Body of pancreas (tissue), 4 donors: ENCODE measurements around the gene TOM1L2. TPM values are rescaled to one million over a fixed set of nuclear protein-coding genes. Genes with fewer than 3 reads are reported as not detected.
A peak's percentile ranks its signal among the peaks of the same experiment; 100 is the strongest.
"Not testable (repeated sequence)": the region's sequence is repeated elsewhere in the genome, so short reads cannot be mapped to it uniquely, and the experiment has no call there.

Source experiments
- ATAC-seq: fragments of 150-250 bp; one replicate; pipeline ENCODE4 v1.9.1; 2016
- DNase-seq, 4 donors: peaks; one replicate each; pipeline ENCODE4 v3.0.0-alpha.2; 2019
- H3K27ac ChIP-seq, 4 donors: fragments of 200-600 bp; sonication (generic); 1 replicate in 3 of 4; 2 replicates in 1 of 4; pipeline versions ENCODE4 v1.5.1 to v1.6.1; 2016 to 2019; ENCODE audit warnings: mild to moderate bottlenecking in 1 of 4, mixed read lengths in 1 of 4, moderate library complexity in 1 of 4
- H3K27me3 ChIP-seq, 2 donors: fragments of 200-600 bp; sonication (generic); one replicate each; pipeline ENCODE4 v1.6.0; 2016; ENCODE audit warnings: mild to moderate bottlenecking in 1 of 2
- H3K36me3 ChIP-seq, 2 donors: fragments of 200-600 bp; sonication (generic); replicated peaks in 1 of 2; 2 replicates each; pipeline ENCODE4 v1.5.1; 2016; ENCODE audit warnings: low read depth in 2 of 2; ENCODE audit not compliant: insufficient read depth in 1 of 2
- H3K4me1 ChIP-seq: fragments of 200-600 bp; sonication (generic); one replicate; pipeline ENCODE4 v1.6.0; 2016
- H3K4me3 ChIP-seq, 2 donors: fragments of 200-600 bp; sonication (generic); 1 replicate in 1 of 2; 2 replicates in 1 of 2; pipeline ENCODE4 v1.5.1; 2016 to 2019
- H3K9me3 ChIP-seq, 3 donors: fragments of 200-600 bp; sonication (generic); 1 replicate in 2 of 3; 2 replicates in 1 of 3; pipeline ENCODE4 v1.5.1; 2016
- POLR2A ChIP-seq, 3 donors: fragments of 450-650 bp; IDR thresholded peaks; one replicate each; pipeline ENCODE4 v1.6.1; 2016; ENCODE audit warnings: antibody characterized with exemption in 3 of 3, mild to moderate bottlenecking in 2 of 3
- WGBS, 2 donors: methylation state at CpG; one replicate each; pipeline ENCODE4 v1.1.5; 2017; 5-methylcytosine and 5-hydroxymethylcytosine counted together
- intact Hi-C: fragments of 100-400 bp; cut with DNase I; formaldehyde crosslinking; loops from one replicate; pipeline ENCODE4 v1.15.1; 2023
- total RNA-seq, 2 donors: library from RNA; depleted of rRNA; stranded (reverse); fragments of >200 nt; gene quantifications; one replicate each; pipeline ENCODE4 v1.1.0, GENCODE V29; 2016
- TF ChIP-seq, protein P1 (sequence below), 7 experiments: fragments of 450-650 bp in 4 of 7; fragments of 200-600 bp in 3 of 7; sonication (generic) in 3 of 7; IDR thresholded peaks; one replicate each; pipeline ENCODE4 v1.5.1; 2016 to 2019; ENCODE audit warnings: antibody characterized with exemption in 7 of 7

TOM1L2 gene
- total RNA-seq, 2 donors from 2014 or later = 35.9 to 55.8 TPM

- Histone ChIP-seq H3K27me3 (no peaks in the 10 kb centered on the region), H3K4me3 (no peak overlapping the region), H3K9me3 (no peaks in the 10 kb centered on the region), H3K27ac (peak overlapping the region in 3 of 4 donors; percentile 62 to 68 (median 68)), H3K4me1 (peaks cover 30% of the 10 kb centered on the region), H3K36me3 (no peaks in the 10 kb centered on the region)
- intact Hi-C loops = no loop called here
- 25 to 29% methylated on average over 7 of the region's 7 CpGs for WGBS, 2 donors
- ATAC-seq = peak; percentile 68
- no peak for DNase-seq
- TF ChIP-seq, protein P1, sequence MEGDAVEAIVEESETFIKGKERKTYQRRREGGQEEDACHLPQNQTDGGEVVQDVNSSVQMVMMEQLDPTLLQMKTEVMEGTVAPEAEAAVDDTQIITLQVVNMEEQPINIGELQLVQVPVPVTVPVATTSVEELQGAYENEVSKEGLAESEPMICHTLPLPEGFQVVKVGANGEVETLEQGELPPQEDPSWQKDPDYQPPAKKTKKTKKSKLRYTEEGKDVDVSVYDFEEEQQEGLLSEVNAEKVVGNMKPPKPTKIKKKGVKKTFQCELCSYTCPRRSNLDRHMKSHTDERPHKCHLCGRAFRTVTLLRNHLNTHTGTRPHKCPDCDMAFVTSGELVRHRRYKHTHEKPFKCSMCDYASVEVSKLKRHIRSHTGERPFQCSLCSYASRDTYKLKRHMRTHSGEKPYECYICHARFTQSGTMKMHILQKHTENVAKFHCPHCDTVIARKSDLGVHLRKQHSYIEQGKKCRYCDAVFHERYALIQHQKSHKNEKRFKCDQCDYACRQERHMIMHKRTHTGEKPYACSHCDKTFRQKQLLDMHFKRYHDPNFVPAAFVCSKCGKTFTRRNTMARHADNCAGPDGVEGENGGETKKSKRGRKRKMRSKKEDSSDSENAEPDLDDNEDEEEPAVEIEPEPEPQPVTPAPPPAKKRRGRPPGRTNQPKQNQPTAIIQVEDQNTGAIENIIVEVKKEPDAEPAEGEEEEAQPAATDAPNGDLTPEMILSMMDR (IDR thresholded peaks at IDR 0.05) = no peak
- TF ChIP-seq POLR2A (IDR thresholded peaks at IDR 0.05) = no peak
Observed at GRCh38 chr17:17959520-17960361, 12.5 kb downstream of the TOM1L2 start.

DNA sequence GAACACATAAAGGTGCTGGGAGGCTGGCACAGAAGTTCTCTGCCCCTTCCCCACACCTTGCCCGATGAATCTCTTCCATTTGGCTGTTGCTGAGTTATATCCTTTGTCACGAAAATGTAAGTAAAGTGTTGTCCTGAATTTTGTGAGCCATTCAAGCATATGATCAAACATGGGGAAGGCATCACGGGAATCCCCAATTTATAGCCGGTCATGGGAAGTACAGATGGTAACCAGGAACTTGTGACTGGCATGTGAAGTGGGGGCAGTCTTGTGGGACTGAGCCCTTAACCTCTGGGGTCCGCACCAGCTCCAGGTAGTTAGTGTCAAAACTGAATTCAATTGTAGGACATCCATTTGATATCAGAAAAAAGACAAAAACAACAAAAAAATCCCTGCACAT lies 13.2 kb downstream of the TOM1L2 start:
- DNase-seq = no peak
- TF ChIP-seq, protein P1 (IDR thresholded peaks at IDR 0.05) = no peak
- TF ChIP-seq POLR2A (IDR thresholded peaks at IDR 0.05) = no peak
- no peak for ATAC-seq
- peak overlapping the region; percentile 9 to 68 (median 65) for H3K27ac ChIP-seq
- 86 to 88% methylated on average over 4 to 5 of the region's 5 CpGs for WGBS, 2 donors
- H3K9me3 ChIP-seq = no peaks in the 10 kb centered on the region
- no peaks in the 10 kb centered on the region for H3K27me3 ChIP-seq
- no peaks in the 10 kb centered on the region for H3K36me3 ChIP-seq
- H3K4me1 ChIP-seq = peaks cover 30% of the 10 kb centered on the region
- intact Hi-C loops = no loop called here
- no peak overlapping the region for H3K4me3 ChIP-seq

GRCh38 chr17:17957584-17957916 lies 14.7 kb downstream of the TOM1L2 start:
- DNase-seq = no peak
- WGBS, 2 donors = 92 to 94% methylated on average over 7 of the region's 7 CpGs
- H3K9me3 ChIP-seq = no peaks in the 10 kb centered on the region
- peaks cover 30% of the 10 kb centered on the region for H3K4me1 ChIP-seq
- H3K36me3 ChIP-seq = no peaks in the 10 kb centered on the region
- peak overlapping the region in 3 of 4 donors; percentile 5 to 68 (median 68) for H3K27ac ChIP-seq
- ATAC-seq = no peak
- H3K4me3 ChIP-seq = no peak overlapping the region
- H3K27me3 ChIP-seq = no peaks in the 10 kb centered on the region
- no peak for TF ChIP-seq POLR2A (IDR thresholded peaks at IDR 0.05)
- TF ChIP-seq, protein P1 (IDR thresholded peaks at IDR 0.05) = no peak
- intact Hi-C loops = no loop called here

DNA sequence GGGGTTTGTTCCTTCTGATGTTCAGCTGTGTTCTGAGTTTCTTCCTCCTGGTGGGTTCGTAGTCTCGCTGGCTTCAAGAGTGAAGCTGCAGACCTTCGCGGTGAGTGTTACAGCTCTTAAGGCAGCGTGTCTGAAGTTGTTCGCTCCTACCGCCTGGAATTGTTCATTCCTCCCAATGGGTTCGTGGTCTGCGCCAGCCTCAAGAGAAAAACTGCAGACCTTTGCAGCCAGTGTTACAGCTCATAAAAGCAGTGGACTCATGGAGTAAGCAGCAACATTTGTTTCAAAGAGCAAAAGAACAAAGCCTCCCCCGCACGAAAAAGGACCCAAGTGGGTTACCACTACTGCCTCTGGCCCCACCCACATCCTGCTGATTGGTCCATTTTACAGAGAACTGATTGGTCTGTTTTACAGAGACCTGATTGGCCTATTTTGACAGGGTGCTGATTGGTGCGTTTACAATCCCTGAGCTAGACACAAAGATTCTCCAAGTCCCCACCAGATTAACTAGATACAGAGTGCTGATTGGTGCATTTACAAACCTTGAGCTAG lies 16.3 kb downstream of the TOM1L2 start:
- H3K36me3 ChIP-seq, intact Hi-C loops, H3K9me3 ChIP-seq, H3K27me3 ChIP-seq, H3K4me3 ChIP-seq, DNase-seq, H3K27ac ChIP-seq, ATAC-seq: not testable (repeated sequence)
- peaks cover 30% of the 10 kb centered on the region for H3K4me1 ChIP-seq
- WGBS, 2 donors = 97 to 100% methylated on average over 6 to 12 of the region's 12 CpGs

GRCh38 chr17:17954079-17954478 lies 18.1 kb downstream of the TOM1L2 start:
- TF ChIP-seq, protein P1 (IDR thresholded peaks at IDR 0.05) = no peak
- TF ChIP-seq POLR2A (IDR thresholded peaks at IDR 0.05) = no peak
- ATAC-seq = no peak
- Histone ChIP-seq H3K9me3 (no peaks in the 10 kb centered on the region), H3K4me1 (peaks cover 15% of the 10 kb centered on the region), H3K4me3 (no peak overlapping the region), H3K27me3 (no peaks in the 10 kb centered on the region), H3K27ac (no peak overlapping the region), H3K36me3 (no peaks in the 10 kb centered on the region)
- no peak for DNase-seq
- 87 to 97% methylated on average over 3 of the region's 3 CpGs for WGBS, 2 donors
- intact Hi-C loops = no loop called here
